ENCODE data around the gene PDHX. TPM values are rescaled to one million over a fixed set of nuclear protein-coding genes. Genes with fewer than 3 reads are reported as not detected.

Gene PDHX
- total and polyA plus RNA-seq, 10 donors, result 9.2 to 32.9 (median 23.7) TPM

DNA sequence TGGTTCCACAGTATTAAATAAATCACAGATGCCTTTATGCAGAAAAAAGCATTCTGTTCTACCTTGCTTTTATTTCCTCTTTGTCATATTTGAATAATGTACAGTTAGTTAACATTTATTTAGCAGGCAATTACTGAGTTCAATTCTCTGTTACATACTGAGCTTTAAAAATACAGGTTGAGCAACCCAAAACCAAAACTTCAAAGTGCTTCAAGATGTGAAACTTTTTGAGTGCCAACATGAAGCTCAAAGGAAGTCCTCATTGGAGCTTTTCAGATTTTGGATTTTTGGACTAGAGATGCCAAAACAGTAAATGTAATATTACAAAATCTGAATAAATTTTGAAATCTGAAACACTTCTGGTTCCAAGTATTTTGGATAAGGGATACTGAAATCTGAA lies 54.1 kb downstream of the PDHX start:
- Histone ChIP-seq H3K27ac (no peak overlapping the region), H3K9me3 (no peaks in the 10 kb centered on the region), H3K4me1 (no peaks in the 10 kb centered on the region), H3K36me3 (peaks cover 0 to 91% (median 47%) of the 10 kb centered on the region in 6 donors), H3K4me3 (no peak overlapping the region), H3K27me3 (replicated peaks in 1 of 7) (no peaks in the 10 kb centered on the region)
- intact Hi-C loops (cut with DNase I; ENCODE audit: low total_unique reads), result no loop called here
- TF ChIP-seq POLR2A (IDR thresholded peaks at IDR 0.05), result no peak
- TF ChIP-seq POLR2AphosphoS5 (IDR thresholded peaks at IDR 0.05), result no peak
- TF ChIP-seq, protein P1, sequence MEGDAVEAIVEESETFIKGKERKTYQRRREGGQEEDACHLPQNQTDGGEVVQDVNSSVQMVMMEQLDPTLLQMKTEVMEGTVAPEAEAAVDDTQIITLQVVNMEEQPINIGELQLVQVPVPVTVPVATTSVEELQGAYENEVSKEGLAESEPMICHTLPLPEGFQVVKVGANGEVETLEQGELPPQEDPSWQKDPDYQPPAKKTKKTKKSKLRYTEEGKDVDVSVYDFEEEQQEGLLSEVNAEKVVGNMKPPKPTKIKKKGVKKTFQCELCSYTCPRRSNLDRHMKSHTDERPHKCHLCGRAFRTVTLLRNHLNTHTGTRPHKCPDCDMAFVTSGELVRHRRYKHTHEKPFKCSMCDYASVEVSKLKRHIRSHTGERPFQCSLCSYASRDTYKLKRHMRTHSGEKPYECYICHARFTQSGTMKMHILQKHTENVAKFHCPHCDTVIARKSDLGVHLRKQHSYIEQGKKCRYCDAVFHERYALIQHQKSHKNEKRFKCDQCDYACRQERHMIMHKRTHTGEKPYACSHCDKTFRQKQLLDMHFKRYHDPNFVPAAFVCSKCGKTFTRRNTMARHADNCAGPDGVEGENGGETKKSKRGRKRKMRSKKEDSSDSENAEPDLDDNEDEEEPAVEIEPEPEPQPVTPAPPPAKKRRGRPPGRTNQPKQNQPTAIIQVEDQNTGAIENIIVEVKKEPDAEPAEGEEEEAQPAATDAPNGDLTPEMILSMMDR (IDR thresholded peaks at IDR 0.05 in 8 of 11, conservative IDR thresholded peaks at IDR 0.05 in 3 of 11), result no peak
- no peak for DNase-seq

- H3K36me3 ChIP-seq, result peaks cover 0 to 89% (median 40%) of the 10 kb centered on the region in 6 donors
- WGBS, 5 donors, result 92 to 95% (median 94%) methylated on average over 1 of the region's 1 CpG
These were observed 55.5 kb downstream of the PDHX start for GRCh38 chr11:34971928-34972327.

GRCh38 chr11:34972366-34972765 lies 55.9 kb downstream of the PDHX start:
- Histone ChIP-seq H3K9me3 (no peaks in the 10 kb centered on the region), H3K36me3 (peaks cover 0 to 89% (median 36%) of the 10 kb centered on the region in 6 donors), H3K4me3 (no peak overlapping the region), H3K4me1 (peaks cover 0 to 6% (median 2%) of the 10 kb centered on the region in 6 donors), H3K27me3 (replicated peaks in 1 of 7) (no peaks in the 10 kb centered on the region), H3K27ac (no peak overlapping the region)
- no peak for TF ChIP-seq POLR2AphosphoS5 (IDR thresholded peaks at IDR 0.05)
- TF ChIP-seq, protein P1 (IDR thresholded peaks at IDR 0.05 in 8 of 11, conservative IDR thresholded peaks at IDR 0.05 in 3 of 11), result no peak
- TF ChIP-seq POLR2A (IDR thresholded peaks at IDR 0.05), result no peak
- WGBS, 5 donors, result 96 to 98% (median 98%) methylated on average over 8 of the region's 8 CpGs
- intact Hi-C loops (cut with DNase I; ENCODE audit: low total_unique reads), result no loop called here
- DNase-seq, result no peak

More at GRCh38 chr11:34971928-34972327, 55.5 kb downstream of the PDHX start:
- peaks cover 0 to 1% (median 0%) of the 10 kb centered on the region in 6 donors for H3K4me1 ChIP-seq
- no peak overlapping the region for H3K4me3 ChIP-seq
- TF ChIP-seq POLR2A (IDR thresholded peaks at IDR 0.05) (no peak), POLR2AphosphoS5 (IDR thresholded peaks at IDR 0.05) (no peak)
- TF ChIP-seq, protein P1 (IDR thresholded peaks at IDR 0.05 in 8 of 11, conservative IDR thresholded peaks at IDR 0.05 in 3 of 11), result no peak
- no peaks in the 10 kb centered on the region for H3K27me3 ChIP-seq (replicated peaks in 1 of 7)
- H3K9me3 ChIP-seq, result no peaks in the 10 kb centered on the region
- intact Hi-C loops (cut with DNase I; ENCODE audit: low total_unique reads), result no loop called here
- no peak overlapping the region for H3K27ac ChIP-seq
- no peak for DNase-seq

GRCh38 chr11:34972892-34973291 lies 56.5 kb downstream of the PDHX start:
- Histone ChIP-seq H3K36me3 (peaks cover 0 to 89% (median 32%) of the 10 kb centered on the region in 6 donors), H3K4me1 (peaks cover 0 to 11% (median 4%) of the 10 kb centered on the region in 6 donors), H3K4me3 (no peak overlapping the region), H3K27ac (no peak overlapping the region), H3K27me3 (replicated peaks in 1 of 7) (no peaks in the 10 kb centered on the region), H3K9me3 (no peaks in the 10 kb centered on the region)
- intact Hi-C loops (cut with DNase I; ENCODE audit: low total_unique reads), result no loop called here
- 82 to 98% (median 89%) methylated on average over 2 of the region's 2 CpGs for WGBS, 5 donors
- no peak for DNase-seq
- TF ChIP-seq POLR2AphosphoS5 (IDR thresholded peaks at IDR 0.05), result no peak
- no peak for TF ChIP-seq POLR2A (IDR thresholded peaks at IDR 0.05)

DNA sequence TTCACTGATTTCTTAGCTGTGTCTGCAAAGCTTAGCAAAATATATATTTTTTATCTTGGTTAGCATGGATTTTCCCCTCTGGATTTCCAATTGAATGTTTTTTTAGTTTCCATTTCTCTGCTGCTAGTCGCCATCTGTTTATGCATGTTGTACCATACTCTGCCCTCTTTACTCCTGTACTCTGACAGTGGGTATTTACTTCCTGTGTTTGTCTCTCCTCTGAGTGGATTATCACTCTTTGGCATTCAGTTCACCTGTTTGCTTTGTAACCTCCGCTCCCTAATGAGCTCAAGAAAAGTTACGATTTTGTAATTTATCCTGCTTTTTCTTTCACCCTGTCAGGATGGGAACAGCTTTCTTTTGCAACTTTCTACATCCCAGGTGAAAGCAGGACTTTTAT lies 59.1 kb downstream of the PDHX start:
- WGBS, 5 donors, result 87 to 97% (median 88%) methylated on average over 3 of the region's 3 CpGs
- H3K9me3 ChIP-seq, result no peaks in the 10 kb centered on the region
- H3K36me3 ChIP-seq, result peaks cover 0 to 84% (median 19%) of the 10 kb centered on the region in 6 donors
- H3K27ac ChIP-seq, result no peak overlapping the region
- no peaks in the 10 kb centered on the region for H3K27me3 ChIP-seq (replicated peaks in 1 of 7)
- no peak overlapping the region for H3K4me3 ChIP-seq
- DNase-seq, result no peak
- no peak for TF ChIP-seq POLR2AphosphoS5 (IDR thresholded peaks at IDR 0.05)
- TF ChIP-seq, protein P1 (IDR thresholded peaks at IDR 0.05 in 8 of 11, conservative IDR thresholded peaks at IDR 0.05 in 3 of 11), result no peak
- TF ChIP-seq POLR2A (IDR thresholded peaks at IDR 0.05), result no peak
- H3K4me1 ChIP-seq, result peaks cover 0 to 11% (median 4%) of the 10 kb centered on the region in 6 donors
- intact Hi-C loops (cut with DNase I; ENCODE audit: low total_unique reads), result no loop called here
